ENCODE measurements around the gene NRTN.
"Not testable (repeated sequence)": the region's sequence is repeated elsewhere in the genome, so short reads cannot be mapped to it uniquely, and the experiment has no call there.

NRTN gene

DNA sequence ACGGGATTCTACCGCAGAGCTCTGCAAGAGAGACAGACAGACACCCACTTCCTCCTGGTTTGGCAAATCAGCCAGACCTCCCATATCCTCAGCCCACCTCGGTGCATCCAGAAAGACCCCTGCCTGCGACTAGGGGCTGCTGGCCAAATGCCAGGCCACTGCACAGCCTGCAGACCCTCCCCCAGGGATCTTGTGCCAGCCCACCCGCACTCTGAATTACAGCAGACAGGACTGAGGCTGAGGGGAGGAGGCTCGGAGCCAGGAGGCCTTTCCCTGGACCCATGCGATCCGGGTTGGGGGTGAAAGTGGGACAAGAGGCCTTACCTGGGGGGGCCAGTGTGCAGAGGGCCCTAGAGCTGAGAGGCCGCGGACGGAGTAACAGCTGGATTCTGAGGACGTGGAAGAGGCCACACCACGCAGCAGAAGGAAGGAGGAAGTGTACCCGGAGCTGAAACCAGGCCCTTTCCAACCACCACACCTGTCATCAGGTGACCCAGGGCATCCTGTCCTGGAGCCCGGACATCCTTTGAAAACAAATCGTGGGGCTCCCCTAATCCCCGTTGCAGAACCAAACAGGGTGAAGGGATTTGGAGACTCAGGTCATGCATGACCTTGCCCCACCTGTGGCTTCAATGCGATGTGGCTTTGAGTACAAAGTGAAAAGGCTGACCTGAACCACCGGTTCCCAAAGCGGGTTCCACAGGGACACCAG, 33.6 kb downstream of the NRTN start:
- DNase-seq (ENCODE audit: low spot score), result no peak

DNA sequence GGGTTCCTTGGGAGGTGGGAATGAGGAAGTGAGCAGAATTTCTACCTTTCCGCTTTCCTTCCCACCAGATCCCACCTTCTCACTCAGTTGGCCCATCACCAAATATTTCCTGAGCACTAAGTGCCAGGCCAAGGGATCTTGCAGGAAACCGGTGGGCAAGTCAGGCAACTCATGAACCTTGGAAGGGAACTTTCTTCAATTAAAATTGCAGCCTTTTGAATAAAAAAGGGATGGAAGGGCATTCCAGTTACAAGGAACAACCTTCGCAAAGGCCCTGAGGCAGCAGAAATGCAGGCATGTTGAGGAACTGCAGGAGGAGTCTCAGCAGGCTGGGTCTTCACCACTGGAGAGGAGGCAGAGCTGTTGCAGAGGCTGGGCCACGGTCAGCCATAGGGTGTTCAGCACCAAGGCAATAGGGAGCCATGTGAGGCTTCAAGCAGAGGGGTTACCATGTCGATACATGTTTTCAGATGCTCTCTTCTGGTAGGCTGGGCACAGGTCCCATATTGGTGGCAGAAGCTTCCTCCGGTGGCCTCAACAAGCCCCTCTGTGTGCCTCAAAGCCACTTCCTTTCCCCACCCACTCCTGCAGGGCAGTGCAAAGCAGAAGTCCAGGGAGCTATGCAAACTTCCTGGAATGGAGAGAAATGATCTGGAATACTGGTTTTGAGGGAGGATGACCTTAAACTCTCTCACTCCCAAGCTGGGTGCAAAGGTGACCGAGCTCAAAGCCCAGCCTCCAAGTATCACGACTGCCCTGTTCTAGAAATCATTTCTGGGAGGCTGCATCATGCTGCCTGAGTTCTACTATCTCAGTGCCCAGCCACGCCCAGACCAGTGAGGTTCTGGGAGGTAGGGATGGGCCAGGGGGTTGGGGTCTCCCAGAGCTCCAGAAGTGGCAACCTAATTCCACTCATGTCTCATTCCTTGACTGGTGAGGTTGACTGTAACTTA, 34.5 kb downstream of the NRTN start, which contains the start of gene FUT6:
Gene FUT6, minus strand, starts transcription at position 638 of the 953 bp plus-strand sequence. CDS start 7,135 bp downstream, outside the sequence.
- DNase-seq (ENCODE audit: low spot score), result no peak

DNA sequence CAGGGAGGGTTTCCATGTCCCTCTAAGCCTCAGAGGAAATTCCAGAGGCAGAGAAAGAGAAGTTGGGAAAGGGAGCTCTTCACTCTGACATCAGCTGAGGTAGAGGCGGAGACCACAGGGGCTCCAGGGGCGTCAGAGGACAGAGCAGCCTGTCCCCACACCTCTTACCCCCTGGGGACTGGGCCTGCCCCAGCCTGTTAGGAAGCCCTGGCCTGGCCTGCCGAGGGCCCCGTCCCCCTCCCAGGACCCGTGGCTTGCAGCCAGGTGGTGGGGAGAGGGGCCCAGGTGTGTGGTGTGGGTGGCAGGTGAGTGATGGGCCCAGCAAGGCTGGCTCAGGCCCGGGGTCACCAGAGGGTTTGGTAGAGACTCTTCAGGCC, 36.9 kb downstream of the NRTN start:
- DNase-seq (ENCODE audit: low spot score), result not testable (repeated sequence)

DNA sequence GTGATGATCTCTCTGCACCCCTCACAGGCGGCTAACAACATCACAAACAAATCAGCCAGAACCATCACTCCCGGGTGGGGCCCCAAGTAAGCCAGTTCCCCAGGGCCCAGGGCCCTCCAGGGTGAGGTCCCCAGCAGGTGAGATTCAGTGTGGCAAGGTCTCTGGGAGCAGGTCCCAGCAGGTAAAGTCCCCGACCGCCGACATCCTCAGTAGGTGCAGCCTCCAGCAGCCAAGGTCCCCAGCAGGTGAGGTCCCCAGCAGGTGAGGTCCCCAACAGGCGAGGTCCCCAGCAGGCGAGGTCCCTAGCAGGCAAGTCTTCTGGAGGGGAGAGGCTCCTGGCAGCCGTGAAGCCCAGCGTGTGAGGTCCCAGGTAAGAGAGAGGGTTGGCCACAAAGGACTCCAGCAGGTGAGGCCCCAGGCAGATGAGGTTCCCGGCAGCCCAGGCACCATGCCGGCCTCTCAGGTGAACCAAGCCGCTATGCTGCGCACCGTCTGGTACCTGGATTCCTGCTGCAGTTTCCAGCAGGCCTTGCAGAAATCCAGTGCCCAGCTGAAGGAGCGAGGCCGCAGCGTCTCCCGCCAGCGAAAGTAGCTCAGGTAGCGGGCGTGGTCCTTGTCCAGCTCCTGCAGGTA, 38.5 kb downstream of the NRTN start:
- DNase-seq (ENCODE audit: low spot score), result no peak

DNA sequence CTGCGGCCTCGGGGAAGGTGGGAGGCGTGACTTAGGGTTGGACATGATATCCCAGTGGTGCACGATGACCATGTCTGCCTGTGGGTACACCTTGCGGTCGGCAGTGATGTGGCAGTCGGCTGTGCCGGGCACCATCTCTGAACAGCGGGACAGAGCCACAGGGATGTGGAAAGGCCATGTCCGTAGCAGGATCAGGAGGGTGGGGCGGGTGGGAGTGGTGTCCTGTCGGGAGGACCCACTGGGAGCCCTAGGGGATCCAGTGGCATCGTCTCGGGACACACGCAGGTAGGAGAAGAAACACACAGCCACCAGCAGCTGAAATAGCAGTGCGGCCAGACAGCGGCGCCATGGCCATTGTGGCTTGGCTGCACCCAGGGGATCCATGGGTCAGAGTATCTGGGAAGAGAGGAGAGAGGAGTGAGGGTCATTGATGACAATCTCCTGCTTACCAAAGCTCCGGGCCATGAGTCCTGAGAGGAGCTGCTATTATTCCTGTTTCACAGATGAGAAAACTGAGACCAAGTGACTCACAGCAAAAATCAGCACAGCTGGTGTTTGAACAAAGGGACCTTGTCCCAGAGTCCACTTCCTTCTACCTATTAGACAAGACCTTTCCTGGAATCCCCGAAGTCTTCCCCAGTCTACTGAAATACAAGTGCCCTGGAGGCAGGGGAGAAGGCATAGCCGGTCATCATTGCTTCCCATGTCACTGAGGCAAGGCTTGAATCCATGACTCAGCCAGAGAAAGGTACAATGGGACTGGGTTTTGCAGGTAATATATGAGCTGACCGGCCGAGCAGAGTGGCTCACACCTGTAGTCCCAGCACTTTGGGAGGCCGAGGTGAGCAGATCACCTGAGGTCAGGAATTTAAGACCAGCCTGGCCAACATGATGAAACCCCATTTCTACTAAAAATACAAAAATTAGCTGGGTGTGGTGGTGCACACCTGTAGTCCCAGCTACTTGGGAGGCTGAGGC, 39.9 kb downstream of the NRTN start:
- DNase-seq (ENCODE audit: low spot score), result no peak

DNA sequence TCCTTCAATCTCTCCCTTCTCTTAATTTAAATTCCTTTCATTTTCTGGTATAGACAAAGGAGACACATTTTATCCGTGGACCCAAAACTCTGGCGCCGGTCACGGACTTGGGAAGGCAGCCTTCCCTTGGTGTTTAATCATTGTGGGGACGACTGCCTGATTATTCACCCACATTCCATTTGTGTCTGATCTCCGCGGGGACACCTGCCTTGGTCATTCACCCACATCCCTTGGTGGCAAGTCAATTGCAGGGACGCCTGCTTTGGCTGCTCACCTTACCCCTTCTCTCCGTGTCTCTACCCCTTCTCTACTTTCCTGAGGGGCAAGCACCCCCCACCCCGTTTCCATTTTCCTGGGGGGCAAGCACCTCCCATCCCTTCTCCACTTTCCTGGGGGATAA, 43.0 kb downstream of the NRTN start:
- DNase-seq (ENCODE audit: low spot score), result not testable (repeated sequence)

DNA sequence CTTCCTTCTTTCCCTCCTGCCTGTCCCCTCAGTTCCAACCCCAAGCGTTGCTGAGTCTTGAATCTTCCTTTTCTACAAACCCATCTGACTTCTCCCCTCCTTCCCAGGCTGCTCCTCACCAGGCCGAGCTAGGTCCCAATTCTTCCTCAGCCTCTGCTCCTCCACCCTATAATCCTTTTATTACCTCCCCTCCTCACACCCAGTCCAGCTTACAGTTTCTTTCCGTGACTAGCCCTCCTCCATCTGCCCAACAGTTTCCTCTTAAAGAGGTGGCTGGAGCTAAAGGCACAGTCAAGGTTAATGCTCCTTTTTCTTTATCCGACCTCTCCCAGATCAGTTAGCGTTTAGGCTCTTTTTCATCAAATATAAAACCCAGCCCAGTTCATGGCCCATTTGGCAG, 43.8 kb downstream of the NRTN start:
- DNase-seq (ENCODE audit: low spot score), result not testable (repeated sequence)

DNA sequence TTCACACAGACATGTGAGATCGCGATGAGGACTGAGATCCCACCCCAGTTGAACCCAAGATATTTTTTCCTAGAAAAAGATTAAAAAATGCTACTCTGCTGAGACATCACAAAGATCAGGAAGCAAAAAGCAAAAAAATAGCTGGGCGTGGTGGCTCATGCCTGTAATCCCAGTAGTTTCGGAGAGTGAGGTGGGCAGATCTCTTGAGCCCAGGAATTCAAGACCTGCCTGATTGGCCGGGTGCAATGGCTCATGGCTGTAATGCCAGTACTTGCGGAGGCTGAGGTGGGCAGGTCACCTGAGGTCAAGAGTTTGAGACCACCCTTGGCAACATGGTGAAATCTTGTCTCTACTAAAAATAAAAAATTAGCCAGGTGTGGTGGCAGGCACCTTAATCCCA, 45.3 kb downstream of the NRTN start:
- DNase-seq (ENCODE audit: low spot score), result no peak

DNA sequence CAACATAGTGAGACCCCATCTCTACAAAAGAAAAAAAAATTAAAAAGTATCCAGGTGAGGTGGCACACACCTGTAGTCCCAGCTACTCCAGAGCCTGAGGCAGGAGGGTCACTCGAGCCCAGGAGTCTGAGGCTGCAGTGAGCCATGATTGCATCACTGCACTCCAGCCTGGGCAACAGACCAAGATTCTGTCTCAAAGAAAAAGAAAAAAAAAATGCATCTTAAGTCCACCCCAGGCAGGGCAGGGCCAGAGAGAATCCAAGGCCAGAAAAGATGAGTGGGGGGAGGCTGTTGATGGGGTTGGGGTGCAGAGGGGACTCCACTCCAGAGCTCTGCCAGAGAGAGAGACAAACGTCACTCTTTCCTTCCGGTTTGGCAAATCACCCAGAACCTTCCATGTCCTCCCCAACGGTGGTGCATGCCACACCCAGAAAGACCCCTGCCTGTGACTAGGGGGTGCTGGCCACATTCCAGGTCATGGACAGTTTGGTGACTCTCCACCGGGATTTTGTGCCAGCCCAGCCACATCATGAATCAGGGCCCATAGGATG, 46.0 kb downstream of the NRTN start:
- peak; percentile 18 for DNase-seq (ENCODE audit: low spot score)

DNA sequence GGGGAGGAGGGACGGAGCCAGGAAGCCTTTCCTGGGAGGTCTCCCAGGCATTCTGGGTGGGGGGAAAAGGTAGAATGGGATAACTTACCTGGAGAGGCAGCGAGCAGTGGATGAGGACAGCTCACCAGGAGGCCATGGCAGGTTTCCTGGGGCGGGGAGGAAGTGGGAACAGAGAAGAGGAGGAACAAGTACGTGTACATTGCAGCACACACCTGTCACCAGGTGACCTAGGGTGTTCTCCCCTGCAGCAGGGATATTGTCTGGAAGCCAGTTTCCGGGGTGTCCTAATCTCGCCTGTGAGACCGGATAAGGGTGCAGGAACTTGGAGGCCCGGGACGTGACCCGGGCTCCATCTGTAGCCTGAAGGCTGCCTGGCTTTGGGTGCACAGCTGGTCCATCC, 46.4 kb downstream of the NRTN start, which contains the start of gene FUT3:
Gene FUT3, minus strand, starts transcription at position 148 of the 400 bp plus-strand sequence.
- DNase-seq (ENCODE audit: low spot score), result no peak

DNA sequence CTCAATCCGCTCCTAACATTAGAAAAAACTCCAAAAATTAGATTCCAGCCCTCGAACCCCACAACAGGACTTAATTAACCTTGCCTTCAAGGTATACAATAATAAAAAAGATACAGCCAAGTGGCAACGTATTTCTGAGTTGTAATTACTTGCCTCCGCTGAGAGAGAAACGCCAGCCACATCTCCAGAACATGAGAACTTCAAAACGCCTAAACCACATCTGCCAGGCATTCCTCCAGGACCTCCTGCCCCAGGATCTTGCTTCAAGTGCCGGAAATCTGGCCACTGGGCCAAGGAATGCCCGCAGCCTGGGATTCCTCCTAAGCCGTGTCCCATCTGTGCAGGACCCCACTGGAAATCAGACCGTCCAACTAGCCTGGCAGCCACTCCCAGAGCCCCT, 49.3 kb downstream of the NRTN start:
- not testable (repeated sequence) for DNase-seq (ENCODE audit: low spot score)

DNA sequence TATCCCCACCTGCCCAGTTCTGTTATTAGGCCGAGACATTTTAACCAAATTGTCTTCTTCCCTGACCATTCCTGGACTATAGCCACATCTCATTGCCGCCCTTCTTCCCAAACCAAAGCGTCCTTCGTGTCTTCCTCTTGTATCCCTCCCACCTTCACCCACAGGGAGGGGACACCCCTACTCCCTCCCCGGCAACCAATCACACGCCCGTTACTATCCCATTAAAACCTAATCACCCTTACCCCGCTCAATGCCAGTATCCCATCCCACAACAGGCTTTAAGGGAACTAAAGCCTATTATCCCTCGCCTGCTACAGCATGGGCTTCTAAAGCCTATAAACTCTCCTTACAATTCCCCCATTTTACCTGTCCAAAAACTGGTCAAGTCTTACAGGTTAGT, 50.3 kb downstream of the NRTN start:
- DNase-seq (ENCODE audit: low spot score), result not testable (repeated sequence)

DNA sequence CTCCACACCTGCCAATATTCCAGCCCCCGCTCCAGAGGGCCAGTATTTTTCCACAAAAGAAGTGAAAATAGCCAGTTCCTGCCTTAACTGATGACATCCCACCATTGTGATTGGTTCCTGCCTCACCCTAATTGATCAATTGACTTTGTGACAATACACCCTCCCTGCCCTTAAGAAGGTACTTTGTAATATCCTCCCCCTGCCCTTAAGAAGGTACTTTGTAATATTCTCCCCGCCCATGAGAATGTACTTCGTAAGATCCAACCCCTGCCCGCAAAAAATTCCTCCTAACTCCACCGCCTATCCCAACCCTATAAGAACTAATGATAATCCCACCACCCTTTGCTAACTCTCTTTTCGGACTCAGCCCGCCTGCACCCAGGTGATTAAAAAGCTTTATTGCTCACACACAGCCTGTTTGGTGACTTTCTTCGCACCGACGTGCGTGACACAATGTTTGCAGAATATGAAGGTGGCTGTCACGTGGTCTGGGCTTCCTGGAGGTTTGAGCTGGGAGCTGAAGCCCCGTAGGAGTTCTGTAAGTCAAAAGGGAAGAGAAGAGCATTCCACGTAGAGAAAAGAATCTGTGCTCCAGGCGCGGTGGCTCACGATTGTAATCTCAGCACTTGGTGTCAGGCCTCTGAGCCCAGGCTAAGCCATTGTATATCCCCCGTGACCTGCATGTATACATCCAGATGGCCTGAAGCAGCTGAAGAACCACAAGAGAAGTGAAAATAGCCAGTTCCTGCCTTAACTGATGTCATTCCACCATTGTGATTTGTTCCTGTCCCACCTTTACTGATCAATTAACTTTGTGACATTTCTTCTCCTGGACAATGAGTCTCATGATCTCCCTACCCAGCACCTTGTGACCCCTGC, 52.6 kb downstream of the NRTN start:
- no peak for DNase-seq (ENCODE audit: low spot score)

DNA sequence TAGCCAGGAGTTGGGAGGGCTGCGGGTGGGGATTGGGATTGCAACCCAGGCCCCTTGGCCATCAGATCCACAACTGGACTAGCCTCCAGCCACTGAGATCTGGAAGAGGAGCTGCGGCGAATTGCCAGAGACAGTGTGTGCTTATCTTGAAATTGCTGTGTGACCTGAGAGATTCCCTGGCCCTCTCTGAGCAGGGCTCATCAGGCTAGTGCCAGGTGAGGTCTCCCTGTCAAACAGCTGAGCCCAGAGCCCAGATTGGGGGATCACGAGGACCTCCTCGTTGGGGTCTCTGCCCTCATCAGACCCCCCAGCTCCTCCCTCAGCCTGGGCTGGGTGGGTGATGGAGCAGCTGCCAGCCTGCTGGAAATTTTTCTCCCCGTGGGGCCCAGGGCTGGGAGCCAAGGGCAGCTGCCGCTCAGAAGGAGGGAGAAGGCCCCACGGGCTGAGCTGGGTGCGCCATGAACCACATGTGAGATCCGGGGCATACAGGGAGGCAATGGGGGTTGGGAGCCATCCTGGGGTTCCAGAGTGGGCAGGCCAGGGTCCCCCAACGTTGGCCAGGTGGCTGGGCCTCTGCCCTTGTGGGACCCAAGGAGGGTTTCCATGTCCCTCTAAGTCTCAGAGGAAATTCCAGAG, 58.3 kb downstream of the NRTN start:
- DNase-seq (ENCODE audit: low spot score), result no peak

DNA sequence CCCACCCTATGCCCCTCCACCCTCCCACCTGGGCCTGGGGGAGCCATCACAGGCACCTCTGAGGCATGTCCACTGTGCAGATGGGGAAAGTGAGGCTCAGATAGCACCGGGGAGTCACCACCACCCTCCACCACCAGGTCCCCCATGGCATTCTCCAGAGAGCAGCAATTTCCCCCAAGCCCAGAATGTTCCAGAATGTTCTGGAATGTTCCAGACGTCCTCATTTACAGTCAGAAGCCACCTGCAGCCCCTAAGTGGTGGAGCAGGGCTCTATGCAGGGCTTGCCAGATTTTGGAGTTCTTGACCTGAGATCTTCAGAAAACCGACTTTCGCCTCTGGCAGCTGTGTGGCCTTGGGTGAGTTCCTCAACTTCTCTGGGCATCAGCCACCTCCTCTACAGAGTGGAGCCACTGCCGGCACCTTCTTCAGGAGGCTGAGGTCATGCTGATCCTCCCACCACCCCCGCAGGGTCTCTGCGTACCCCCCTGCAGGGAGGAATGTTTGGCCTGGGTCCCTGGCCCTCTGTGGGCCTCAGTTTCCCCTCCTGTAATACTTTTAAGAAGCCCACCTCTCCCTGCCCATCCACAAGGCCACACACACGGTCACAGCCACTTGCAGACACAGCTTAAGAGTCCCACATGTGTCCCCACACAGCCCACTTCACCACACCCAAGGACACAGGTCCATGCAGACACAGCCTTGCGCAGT, 59.3 kb downstream of the NRTN start:
- DNase-seq (ENCODE audit: low spot score), result no peak

DNA sequence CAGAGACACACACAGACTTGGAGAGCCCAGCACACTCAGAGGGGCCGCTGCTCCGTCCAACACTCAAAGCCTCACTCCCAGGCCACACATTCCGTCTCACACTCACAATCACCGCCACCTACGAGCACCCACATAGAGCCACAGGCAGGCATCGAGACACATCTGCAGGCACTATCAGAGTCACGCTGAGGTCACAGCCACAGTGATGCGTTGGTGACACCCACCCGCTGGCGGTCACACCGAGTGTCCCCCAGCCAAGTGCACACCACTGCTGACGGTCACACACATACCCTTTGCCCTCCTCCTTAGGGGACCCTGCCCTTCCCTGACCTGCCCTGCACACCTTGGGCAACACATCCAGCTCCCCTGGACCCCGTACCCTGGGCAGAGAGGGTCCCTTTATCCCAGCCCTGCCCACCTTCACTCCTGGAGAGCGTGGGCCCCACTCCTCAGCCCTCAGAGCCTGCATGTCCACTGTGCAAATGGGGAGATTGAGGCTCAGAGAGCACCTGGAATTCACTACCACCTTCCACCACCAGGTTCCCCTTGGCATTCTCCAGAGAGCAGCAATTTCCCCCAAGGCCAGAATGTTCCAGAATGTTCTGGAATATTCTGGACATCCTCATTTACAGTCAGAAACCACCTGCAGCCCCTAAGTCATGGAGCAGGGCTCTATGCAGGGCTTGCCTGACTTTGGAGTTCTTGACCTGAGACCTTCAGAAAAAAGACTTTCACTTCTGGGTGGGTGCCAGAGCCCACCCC, 60.0 kb downstream of the NRTN start:
- no peak for DNase-seq (ENCODE audit: low spot score)

DNA sequence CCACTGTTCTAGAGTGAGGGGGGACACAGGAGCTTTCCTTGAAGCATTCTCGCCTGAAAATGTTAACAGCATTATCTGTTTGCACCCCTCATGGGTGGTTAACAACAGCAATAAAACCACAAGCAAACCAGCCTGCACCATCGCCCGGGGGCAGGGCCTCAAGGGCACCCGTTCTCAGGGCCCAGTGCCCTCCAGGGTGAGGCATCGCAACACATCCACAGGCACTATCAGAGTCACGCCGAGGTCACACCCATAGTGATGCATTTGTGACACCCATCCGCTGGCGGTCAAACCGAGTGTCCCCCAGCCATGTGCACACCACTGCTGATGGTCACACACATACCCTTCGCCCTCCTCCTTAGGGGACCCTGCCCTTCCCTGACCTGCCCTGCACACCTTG, 60.9 kb downstream of the NRTN start:
- no peak for DNase-seq (ENCODE audit: low spot score)

All from RKO (cell line).